Brain pericyte (primary cell): ENCODE results near the gene ADISSP.

ENCODE experiments used
- DNase-seq: peaks from one replicate; pipeline ENCODE4 v3.0.0-alpha.2; 2012; ENCODE audit warnings: low read depth, low spot score

Gene ADISSP

DNA sequence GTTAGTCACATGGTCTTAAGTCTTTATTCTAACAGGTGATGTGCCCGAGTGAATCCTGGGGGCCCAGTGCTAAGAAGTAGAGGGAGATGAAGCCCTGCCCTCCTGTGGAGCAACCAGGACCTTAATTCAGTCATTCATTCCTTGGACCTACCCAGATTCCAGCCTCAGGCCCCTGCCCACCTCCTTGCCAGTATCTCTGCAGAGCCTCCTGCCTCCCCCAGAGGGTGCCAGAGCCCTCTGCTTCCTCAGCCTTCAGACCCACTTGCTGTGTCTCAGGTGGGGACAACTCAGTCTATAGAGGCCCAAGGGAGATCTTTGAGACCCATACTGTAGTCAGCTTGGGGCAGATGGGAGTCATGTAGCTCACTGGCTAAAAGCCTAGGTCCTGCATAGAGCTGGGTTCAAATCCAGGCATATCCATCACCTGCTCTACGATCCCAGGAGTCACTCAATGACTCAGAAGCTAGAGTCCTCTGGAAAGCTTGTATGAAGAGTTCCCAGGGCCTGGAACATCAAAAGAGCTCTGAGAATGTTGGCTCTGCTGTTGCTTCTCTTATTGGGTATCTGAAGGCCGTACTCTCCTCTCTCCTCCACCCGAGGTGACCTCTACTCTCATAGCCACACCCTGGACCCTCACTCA, 51.2 kb downstream of the ADISSP start:
- DNase-seq, result no peak

DNA sequence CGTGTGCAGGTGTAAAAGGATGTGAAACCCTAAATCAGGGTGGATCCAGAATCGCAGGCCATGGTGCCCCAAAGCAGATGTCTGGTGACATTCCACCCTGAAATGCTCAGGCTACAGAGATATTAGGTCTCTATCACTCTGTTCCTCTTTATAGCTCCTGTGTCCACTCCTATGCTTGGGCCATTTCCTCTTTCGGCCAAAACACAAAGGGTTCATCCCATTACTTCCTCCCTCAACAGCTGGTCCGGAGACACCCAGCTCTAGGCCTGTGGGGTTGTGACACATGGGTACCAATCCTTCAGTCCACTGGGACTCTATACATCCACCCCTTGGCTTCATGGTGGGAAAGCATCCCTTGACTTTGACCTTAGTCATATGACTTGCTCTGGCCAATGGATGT, 53.5 kb downstream of the ADISSP start:
- no peak for DNase-seq

DNA sequence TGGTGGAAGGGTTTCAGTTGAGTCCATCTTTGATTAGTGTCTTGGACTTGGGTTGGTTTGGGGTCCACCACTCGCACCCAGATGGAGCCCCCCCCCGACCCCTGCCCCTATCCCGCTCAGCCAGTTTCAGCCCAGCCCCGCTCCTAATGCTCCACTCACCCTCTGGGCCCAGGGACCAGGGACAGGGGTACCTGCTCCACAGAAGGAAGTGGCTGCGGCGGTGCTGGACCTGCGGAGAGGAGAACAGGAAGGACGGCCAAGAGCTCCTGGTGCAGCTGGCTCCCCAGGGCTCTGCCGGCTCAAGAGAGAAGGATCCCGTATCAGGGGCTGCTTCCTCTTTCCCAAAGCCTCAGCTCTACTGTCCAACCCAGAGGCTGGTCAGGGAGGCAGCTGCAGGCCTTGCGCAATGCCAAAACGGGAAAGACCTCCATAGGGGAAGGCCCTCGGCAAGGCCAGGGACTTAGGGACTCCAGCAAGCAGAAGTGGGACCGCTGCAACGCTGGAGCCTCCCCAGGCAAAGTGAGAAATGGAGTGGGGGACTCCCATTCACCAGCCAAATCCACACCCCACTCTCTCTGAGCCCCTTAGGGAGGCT, 55.2 kb downstream of the ADISSP start, which contains the start of gene SIGLEC1:
Gene SIGLEC1 (minus strand): TSS at position 322 of the 595 bp plus-strand sequence. CDS start 5,472 bp downstream, outside the sequence.
- DNase-seq, result no peak

DNA sequence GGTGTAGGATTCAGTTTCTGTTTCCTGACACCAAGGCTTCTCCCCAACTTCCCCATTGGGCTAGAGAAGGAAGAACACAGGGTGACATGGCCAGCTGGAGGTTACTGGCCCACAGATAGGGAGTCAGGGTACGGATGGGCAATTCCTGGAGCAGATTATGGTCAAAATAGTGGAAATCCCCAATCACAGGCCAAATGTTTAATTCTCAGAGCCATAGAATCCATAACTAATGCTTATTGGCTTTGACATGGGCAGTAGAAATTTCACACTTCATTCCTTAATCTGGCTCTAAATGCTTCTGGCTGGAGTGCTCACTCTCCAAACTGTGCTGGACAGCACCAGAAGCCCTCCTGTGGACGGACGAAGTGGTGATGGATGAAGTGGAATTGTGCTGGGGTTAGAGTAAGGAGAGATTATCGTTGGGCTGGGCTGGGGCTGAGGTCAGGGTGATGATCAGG, 56.0 kb downstream of the ADISSP start:
- DNase-seq, result no peak

DNA sequence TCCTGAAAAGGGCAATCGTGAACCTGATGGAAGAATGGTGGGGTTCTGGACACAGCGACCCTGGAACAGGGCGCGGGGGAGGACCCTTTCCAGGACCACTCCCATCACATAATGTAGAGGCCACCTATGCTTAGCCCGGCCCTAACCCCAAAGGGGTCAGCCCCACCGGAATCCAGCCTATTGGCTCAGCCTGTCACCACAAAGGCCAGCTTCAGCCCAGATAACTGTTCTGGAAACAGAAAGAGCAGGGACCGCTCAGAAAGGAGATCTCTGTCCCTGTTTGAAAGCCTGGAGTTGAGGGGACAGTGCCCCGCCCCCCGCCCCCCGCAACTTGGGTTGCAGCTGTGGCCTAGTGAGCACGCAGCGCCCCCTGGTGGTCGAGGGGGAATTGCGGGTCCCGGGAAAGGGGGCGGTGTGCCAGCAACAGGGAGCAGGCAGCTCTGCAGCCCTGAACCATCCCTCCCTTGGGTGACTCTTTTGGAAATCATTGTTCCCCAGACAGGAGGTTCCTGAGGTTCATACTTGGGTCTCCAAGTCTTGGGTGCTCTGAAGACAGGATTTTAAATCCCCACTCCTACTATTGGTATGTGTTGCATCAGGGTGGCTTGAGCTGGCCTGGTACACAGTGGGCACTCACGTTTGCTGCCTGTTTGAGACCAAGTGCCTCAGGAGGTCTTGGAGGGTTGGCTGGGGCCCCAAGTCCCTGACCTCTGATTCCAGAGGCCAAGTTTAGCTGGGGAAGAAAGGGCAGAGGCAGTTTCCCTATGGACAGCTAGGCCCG, 56.7 kb downstream of the ADISSP start:
- DNase-seq, result no peak

DNA sequence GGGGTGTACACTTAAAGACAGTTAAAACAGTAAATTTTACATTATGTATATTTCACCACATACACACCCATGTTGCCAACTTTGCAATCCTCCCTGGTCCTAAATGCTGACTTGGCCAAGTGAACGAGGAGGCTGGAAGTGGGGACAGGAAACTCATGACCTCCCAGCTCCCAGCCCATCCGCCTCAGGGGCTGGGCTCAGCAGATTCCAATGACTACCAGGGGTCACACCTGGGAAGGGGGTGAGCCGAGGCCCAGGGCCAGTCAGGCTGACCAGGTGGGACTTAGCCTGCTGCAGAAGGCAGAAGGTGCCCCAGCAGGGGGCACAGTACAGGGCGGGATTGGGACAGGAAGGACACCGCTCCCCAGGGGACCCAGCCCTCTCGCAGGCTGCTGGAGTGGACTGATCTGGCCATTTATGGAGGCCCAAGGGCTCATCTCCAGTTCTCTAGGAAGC, 57.5 kb downstream of the ADISSP start:
- DNase-seq, result no peak

DNA sequence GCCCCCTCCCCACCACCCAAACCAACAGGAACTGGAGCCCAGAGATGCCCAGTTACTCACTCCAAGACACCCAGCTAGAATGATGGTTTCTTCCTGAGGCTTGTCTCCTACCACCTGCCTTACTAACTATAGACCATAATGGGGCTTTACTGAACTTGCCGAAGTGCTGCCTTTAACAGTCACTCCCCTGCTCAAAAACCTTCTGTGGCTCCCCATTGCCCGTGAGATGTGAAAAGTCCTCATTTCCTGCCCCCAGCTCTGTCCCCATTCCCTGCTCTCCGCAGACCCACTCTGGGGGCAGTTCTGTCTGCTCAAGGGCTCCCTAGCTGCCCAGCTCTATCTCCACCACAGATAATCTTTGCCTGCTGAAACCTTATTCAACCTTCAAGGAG, 60.0 kb downstream of the ADISSP start:
- no peak for DNase-seq

DNA sequence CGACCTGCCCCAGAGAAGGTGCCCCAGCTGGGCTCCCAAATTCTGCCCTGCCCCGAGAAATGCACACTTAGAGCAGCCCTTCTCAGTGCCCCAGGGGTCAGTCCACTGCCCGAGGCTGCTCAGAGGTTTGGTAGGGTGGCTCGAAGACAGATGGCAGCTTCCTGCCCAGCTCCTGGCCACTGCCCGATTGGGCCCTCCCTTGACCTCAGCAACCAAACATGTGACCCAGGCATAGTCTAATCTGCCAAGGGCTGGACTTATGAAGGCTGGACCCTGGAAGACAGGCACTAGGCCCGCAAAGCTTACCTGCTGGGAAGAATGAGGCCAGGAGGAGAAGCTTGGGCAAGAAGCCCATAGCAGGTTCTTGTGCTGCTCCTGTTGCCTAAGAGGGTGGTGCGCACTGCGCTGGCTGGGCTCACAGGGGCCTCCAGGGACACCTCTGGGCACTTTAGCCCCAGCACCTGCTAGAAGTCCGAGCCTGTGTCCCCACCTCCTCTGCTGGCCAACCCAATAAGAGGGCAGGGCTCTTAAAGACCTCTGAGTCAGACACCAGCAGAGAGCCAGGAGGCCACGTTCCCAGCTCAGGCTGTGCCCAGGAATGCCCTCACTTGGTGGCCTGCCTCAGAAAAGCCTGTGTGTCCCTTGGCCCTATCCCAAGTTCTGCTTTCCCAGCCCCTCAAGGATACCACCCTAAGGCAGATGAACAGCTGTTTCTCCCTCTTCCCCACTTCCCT, 60.6 kb downstream of the ADISSP start:
- no peak for DNase-seq

DNA sequence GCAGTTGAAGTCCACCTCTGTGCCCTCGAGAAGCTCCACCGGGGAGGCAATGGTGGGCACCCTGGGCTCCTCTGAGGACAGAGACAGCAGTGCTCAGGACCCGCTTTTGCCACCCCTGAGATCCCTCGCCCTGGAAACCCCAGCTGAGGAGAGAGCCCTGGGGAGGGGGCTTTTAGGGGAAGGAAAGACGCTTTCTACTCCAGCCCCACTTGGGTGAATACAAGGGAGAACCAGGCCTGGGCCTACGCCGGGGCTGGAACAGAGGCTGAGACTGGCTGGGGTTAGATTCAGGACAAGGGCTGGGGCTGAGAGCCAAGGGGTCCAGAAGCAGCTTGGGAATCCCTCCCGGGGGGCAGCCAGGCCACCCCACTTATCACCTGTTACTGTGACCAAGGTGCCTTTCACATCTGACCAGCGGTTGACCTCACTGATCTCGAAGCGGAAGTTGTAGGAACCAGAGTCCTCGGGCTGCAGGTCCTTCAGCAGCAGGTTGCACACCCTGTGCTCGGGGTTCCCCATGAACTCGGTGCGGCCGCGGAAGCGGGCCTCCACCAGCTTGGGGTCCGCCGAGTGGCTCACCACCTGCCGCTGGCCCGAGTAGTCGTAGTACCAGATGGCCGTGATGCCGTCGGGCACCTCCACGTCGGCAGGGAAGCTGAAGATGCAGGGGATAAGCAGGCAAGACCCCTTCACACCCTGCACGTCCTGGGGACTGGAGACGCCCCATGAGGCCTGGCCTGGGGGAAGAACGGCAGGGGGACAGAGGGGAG, 61.4 kb downstream of the ADISSP start:
- no peak for DNase-seq

DNA sequence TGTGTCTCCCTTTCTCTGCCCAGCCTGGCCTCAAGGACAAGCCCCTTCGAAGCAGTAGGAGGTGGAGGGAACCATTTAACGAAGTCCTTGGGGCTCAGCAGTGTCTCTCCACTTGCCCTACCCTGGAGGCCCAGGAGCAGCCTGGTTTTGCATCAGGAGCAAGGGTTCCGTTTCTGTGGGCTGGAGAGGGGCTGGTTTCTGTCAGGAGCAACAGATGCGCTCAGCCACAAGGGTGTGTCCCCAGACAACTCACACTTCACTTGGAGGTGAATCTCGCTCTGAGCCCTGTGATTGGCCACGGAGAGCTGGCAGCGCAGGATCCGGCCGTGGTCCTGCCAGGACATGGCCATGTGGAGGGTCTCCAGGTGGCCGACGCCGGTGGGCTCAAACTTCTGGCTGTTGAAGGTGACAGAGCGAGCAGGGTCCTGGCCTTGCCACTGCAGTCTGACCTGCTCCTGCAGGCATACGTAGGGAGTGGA, 62.0 kb downstream of the ADISSP start:
- no peak for DNase-seq

DNA sequence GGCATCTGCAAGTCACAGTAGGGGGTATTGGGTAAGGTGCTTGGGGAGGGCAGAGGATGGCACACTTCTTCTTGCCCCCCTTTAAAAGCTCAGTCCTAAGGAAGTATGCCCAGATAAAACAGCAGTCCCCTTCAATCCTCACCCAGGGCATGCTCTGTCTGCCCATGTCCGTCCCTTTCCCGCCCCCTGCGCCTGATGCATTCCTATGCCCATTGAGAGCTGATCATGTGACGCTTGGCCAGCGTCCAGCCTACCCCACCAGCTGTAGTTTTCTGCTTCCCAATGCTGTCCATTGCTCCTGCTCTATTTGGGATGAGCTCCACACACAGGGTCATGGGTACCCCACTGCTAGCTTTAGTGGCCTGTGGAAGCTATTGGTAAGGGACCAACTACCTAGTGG, 63.5 kb downstream of the ADISSP start:
- DNase-seq, result no peak
